HG02970 (cell line): ENCODE data around the gene RNF166.

Source experiments
- ATAC-seq: cut with Tn5 transposase; IDR thresholded peaks from one replicate; pipeline ENCODE4 v1.9.1; 2021; ENCODE audit warnings: mild to moderate bottlenecking, moderate library complexity, moderate number of reproducible peaks; ENCODE audit not compliant: unreplicated experiment, low FRiP score

RNF166 gene

GRCh38 chr16:88706229-88706964 lies at the start of gene RNF166, which contains the start of gene CTU2:
RNF166 (minus strand) TSS chr16:88706408; CDS start chr16:88706325, 83 bp downstream.
CTU2 (plus strand) TSS chr16:88706503; CDS start chr16:88706531, 28 bp downstream.
- peak; percentile 74 for ATAC-seq

GRCh38 chr16:88754912-88755744 lies 48.9 kb upstream of the RNF166 start:
- ATAC-seq: no peak

- ATAC-seq: no peak
Measured at GRCh38 chr16:88754109-88754911, 48.1 kb upstream of the RNF166 start.

GRCh38 chr16:88753602-88754001 lies 47.4 kb upstream of the RNF166 start:
- no peak for ATAC-seq

GRCh38 chr16:88753191-88753590 lies 47.0 kb upstream of the RNF166 start:
- ATAC-seq: no peak

GRCh38 chr16:88752386-88753002 lies 46.3 kb upstream of the RNF166 start:
- ATAC-seq: no peak

GRCh38 chr16:88750854-88751253 lies 44.6 kb upstream of the RNF166 start:
- no peak for ATAC-seq

GRCh38 chr16:88749358-88749757 lies 43.1 kb upstream of the RNF166 start:
- ATAC-seq: no peak

GRCh38 chr16:88748364-88748763 lies 42.2 kb upstream of the RNF166 start:
- no peak for ATAC-seq

GRCh38 chr16:88747588-88748301 lies 41.5 kb upstream of the RNF166 start:
- ATAC-seq: no peak

GRCh38 chr16:88746506-88746905 lies 40.3 kb upstream of the RNF166 start:
- no peak for ATAC-seq

- ATAC-seq: no peak
Measured at GRCh38 chr16:88744577-88745521, 38.6 kb upstream of the RNF166 start.

GRCh38 chr16:88743693-88744576 lies 37.7 kb upstream of the RNF166 start:
- no peak for ATAC-seq

- ATAC-seq: no peak
Measured at GRCh38 chr16:88742896-88743605, 36.8 kb upstream of the RNF166 start.

- ATAC-seq: no peak
Measured at GRCh38 chr16:88741368-88741767, 35.2 kb upstream of the RNF166 start.

GRCh38 chr16:88740727-88741055 lies 34.5 kb upstream of the RNF166 start:
- no peak for ATAC-seq
